Tibial nerve (tissue), 4 donors: Measurements from ENCODE around the gene SGPL1. TPM values are rescaled to one million over a fixed set of nuclear protein-coding genes. Genes with fewer than 3 reads are reported as not detected.

Experiments
- DNase-seq, 2 donors: peaks; one replicate each; pipeline ENCODE4 v3.0.0-alpha.2; 2019; ENCODE audit warnings: low spot score in 2 of 2
- H3K27ac ChIP-seq, 4 donors: fragments of 200-600 bp; sonication (generic) in 3 of 4; one replicate each; pipeline ENCODE4 v1.5.1; 2017 to 2019; ENCODE audit warnings: mild to moderate bottlenecking in 1 of 4
- H3K27me3 ChIP-seq, 2 donors: fragments of 200-600 bp; sonication (generic) in 1 of 2; one replicate each; pipeline versions ENCODE4 v1.5.1 to v1.6.0; 2017 to 2019
- H3K36me3 ChIP-seq, 3 donors: fragments of 200-600 bp; sonication (generic); one replicate each; pipeline ENCODE4 v1.5.1; 2018 to 2019
- H3K4me1 ChIP-seq, 4 donors: fragments of 200-600 bp; sonication (generic) in 3 of 4; one replicate each; pipeline ENCODE4 v1.5.1; 2017 to 2019
- H3K4me3 ChIP-seq, 4 donors: fragments of 200-600 bp; sonication (generic) in 3 of 4; one replicate each; pipeline ENCODE4 v1.5.1; 2017 to 2019; ENCODE audit warnings: mild to moderate bottlenecking in 1 of 4, moderate library complexity in 1 of 4
- H3K9me3 ChIP-seq, 4 donors: fragments of 200-600 bp; sonication (generic) in 3 of 4; one replicate each; pipeline ENCODE4 v1.5.1; 2017 to 2019
- EP300 ChIP-seq, 2 donors: sonication (generic); formaldehyde crosslinking; IDR thresholded peaks; one replicate each; pipeline ENCODE4 v1.6.1; 2017; ENCODE audit warnings: antibody characterized with exemption in 2 of 2, mild to moderate bottlenecking in 1 of 2
- POLR2A ChIP-seq, 2 donors: fragments of 450-650 bp; IDR thresholded peaks; one replicate each; pipeline ENCODE4 v1.6.1; 2017; ENCODE audit warnings: antibody characterized with exemption in 2 of 2, mild to moderate bottlenecking in 2 of 2, moderate library complexity in 2 of 2
- WGBS, 2 donors: methylation state at CpG; one replicate each; pipeline ENCODE4 v1.1.5; 2018; 5-methylcytosine and 5-hydroxymethylcytosine counted together
- total RNA-seq, 4 donors: library from RNA; depleted of rRNA; stranded (reverse); fragments of >200 nt; gene quantifications; one replicate each; pipeline ENCODE4 v1.1.0, GENCODE V29; 2016
- TF ChIP-seq, protein P1 (sequence below), 5 experiments: fragments of 200-600 bp in 3 of 5; fragments of 450-650 bp in 2 of 5; sonication (generic) in 3 of 5; IDR thresholded peaks; one replicate each; pipeline ENCODE4 v1.5.1; 2016 to 2019; ENCODE audit warnings: antibody characterized with exemption in 5 of 5, mild to moderate bottlenecking in 3 of 5, moderate library complexity in 2 of 5

Gene SGPL1
- total RNA-seq, 4 donors from 2014 or later: 21.1 to 31.0 (median 24.5) TPM

- 66 to 67% methylated on average over 1 of the region's 1 CpG for WGBS, 2 donors
- DNase-seq: no peak
- no peak overlapping the region for H3K27ac ChIP-seq
These were observed 75.9 kb downstream of the SGPL1 start for GRCh38 chr10:70891627-70892026.

DNA sequence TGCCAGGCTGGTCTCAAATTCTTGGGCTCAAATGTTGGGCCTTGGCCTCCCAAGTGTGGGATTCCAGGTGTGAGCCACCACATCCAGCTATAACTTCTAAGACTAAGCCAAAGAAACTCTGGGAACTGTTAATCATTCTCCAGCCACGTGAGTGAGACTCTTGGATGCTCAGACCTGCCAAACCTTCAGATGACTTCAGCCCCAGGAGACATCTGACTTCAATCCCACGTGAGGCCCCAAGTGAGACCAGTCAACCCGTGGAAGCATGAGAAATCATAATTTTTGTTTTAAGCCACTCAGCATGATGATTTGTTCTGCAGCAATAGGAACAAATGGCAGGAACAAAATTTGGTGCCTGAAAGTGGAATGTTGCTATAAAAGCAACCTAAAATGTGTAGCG is 76.9 kb downstream of the SGPL1 start:
- no peaks in the 10 kb centered on the region for H3K27me3 ChIP-seq
- DNase-seq: no peak
- WGBS, 2 donors: 87 to 91% methylated on average over 4 of the region's 4 CpGs
- H3K4me1 ChIP-seq: peaks cover 0 to 8% (median 4%) of the 10 kb centered on the region in 4 donors
- no peak overlapping the region for H3K27ac ChIP-seq
- H3K9me3 ChIP-seq: no peaks in the 10 kb centered on the region
- H3K4me3 ChIP-seq: no peak overlapping the region
- TF ChIP-seq EP300 (IDR thresholded peaks at IDR 0.05) (no peak), POLR2A (IDR thresholded peaks at IDR 0.05) (no peak)
- TF ChIP-seq, protein P1, sequence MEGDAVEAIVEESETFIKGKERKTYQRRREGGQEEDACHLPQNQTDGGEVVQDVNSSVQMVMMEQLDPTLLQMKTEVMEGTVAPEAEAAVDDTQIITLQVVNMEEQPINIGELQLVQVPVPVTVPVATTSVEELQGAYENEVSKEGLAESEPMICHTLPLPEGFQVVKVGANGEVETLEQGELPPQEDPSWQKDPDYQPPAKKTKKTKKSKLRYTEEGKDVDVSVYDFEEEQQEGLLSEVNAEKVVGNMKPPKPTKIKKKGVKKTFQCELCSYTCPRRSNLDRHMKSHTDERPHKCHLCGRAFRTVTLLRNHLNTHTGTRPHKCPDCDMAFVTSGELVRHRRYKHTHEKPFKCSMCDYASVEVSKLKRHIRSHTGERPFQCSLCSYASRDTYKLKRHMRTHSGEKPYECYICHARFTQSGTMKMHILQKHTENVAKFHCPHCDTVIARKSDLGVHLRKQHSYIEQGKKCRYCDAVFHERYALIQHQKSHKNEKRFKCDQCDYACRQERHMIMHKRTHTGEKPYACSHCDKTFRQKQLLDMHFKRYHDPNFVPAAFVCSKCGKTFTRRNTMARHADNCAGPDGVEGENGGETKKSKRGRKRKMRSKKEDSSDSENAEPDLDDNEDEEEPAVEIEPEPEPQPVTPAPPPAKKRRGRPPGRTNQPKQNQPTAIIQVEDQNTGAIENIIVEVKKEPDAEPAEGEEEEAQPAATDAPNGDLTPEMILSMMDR (IDR thresholded peaks at IDR 0.05): no peak
- no peaks in the 10 kb centered on the region for H3K36me3 ChIP-seq

More at GRCh38 chr10:70891627-70892026, 75.9 kb downstream of the SGPL1 start:
- Histone ChIP-seq H3K36me3 (no peaks in the 10 kb centered on the region), H3K4me3 (no peak overlapping the region), H3K9me3 (no peaks in the 10 kb centered on the region), H3K27me3 (no peaks in the 10 kb centered on the region), H3K4me1 (peaks cover 0 to 17% (median 4%) of the 10 kb centered on the region in 4 donors)
- TF ChIP-seq, protein P1 (IDR thresholded peaks at IDR 0.05): no peak
- TF ChIP-seq POLR2A (IDR thresholded peaks at IDR 0.05) (no peak), EP300 (IDR thresholded peaks at IDR 0.05) (no peak)

- H3K27me3 ChIP-seq: no peaks in the 10 kb centered on the region
- H3K9me3 ChIP-seq: no peaks in the 10 kb centered on the region
- WGBS, 2 donors: 87 to 88% methylated on average over 10 of the region's 10 CpGs
- no peak overlapping the region for H3K27ac ChIP-seq
- H3K36me3 ChIP-seq: no peaks in the 10 kb centered on the region
- TF ChIP-seq, protein P1 (IDR thresholded peaks at IDR 0.05): no peak
- no peak for TF ChIP-seq EP300 (IDR thresholded peaks at IDR 0.05)
- no peak for TF ChIP-seq POLR2A (IDR thresholded peaks at IDR 0.05)
- peaks cover 0 to 8% (median 4%) of the 10 kb centered on the region in 4 donors for H3K4me1 ChIP-seq
- no peak for DNase-seq
- H3K4me3 ChIP-seq: no peak overlapping the region
These were observed 77.7 kb downstream of the SGPL1 start for GRCh38 chr10:70893227-70894006.

DNA sequence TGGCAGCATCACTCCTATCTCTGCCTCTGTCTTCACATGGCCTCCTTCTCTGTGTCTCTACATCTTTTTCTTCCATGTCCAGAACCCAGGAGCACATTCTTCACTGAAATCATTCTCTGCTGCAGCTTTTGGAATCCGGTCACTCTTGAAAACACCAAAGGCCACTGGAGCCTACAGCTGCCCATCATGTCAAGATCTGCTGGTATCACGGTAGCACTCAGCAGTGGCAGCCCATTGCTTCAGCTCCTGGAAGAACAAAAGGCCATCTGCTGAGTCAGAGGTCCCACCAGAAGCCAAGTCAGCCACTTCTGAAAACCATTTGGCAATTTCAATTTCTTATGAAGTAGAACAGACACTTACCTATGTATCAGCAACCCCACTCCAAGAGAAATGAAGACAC is 78.7 kb downstream of the SGPL1 start:
- TF ChIP-seq POLR2A (IDR thresholded peaks at IDR 0.05) (no peak), EP300 (IDR thresholded peaks at IDR 0.05) (no peak)
- TF ChIP-seq, protein P1 (IDR thresholded peaks at IDR 0.05): no peak
- no peaks in the 10 kb centered on the region for H3K27me3 ChIP-seq
- no peak overlapping the region for H3K4me3 ChIP-seq
- no peaks in the 10 kb centered on the region for H3K9me3 ChIP-seq
- H3K4me1 ChIP-seq: no peaks in the 10 kb centered on the region
- no peak overlapping the region for H3K27ac ChIP-seq
- no peak for DNase-seq
- 59 to 93% methylated on average over 2 of the region's 2 CpGs for WGBS, 2 donors
- no peaks in the 10 kb centered on the region for H3K36me3 ChIP-seq

- TF ChIP-seq POLR2A (IDR thresholded peaks at IDR 0.05) (no peak), EP300 (IDR thresholded peaks at IDR 0.05) (no peak)
- TF ChIP-seq, protein P1 (IDR thresholded peaks at IDR 0.05): no peak
- Histone ChIP-seq H3K27ac (no peak overlapping the region), H3K27me3 (no peaks in the 10 kb centered on the region), H3K9me3 (no peaks in the 10 kb centered on the region), H3K36me3 (no peaks in the 10 kb centered on the region), H3K4me3 (no peak overlapping the region), H3K4me1 (no peaks in the 10 kb centered on the region)
- WGBS, 2 donors: 83 to 96% methylated on average over 1 of the region's 1 CpG
- DNase-seq: no peak
These were observed 80.8 kb downstream of the SGPL1 start for GRCh38 chr10:70896551-70896950.
